ENCODE results near the gene MORN4. TPM values are rescaled to one million over a fixed set of nuclear protein-coding genes. Genes with fewer than 3 reads are reported as not detected.

MORN4 gene
- total and polyA plus RNA-seq, 11 donors = 7.2 to 31.7 (median 12.8) TPM

GRCh38 chr10:97573672-97574071, 59.6 kb downstream of the MORN4 start:
- intact Hi-C loops (cut with DNase I) = loop anchor here in 9 of 10 donors (1.0 to 5.0 kb wide), 6 partner anchors 23 to 159 kb away; no protein-coding TSS in a partner anchor
- Histone ChIP-seq H3K27me3 (no peaks in the 10 kb centered on the region), H3K27ac (peak overlapping the region; percentile 71 to 95 (median 88)), H3K4me3 (peak overlapping the region in 7 of 12 donors; percentile 13 to 43 (median 38)), H3K9me3 (no peaks in the 10 kb centered on the region), H3K36me3 (peaks cover 0 to 28% (median 23%) of the 10 kb centered on the region in 9 donors), H3K4me1 (peaks cover 0 to 50% (median 24%) of the 10 kb centered on the region in 12 donors)
- WGBS, 4 donors = 65 to 83% (median 77%) methylated on average over 2 of the region's 2 CpGs
- DNase-seq (no peak), ATAC-seq (no peak)
- TF ChIP-seq POLR2A (IDR thresholded peaks at IDR 0.05) (no peak), CTCF (IDR thresholded peaks at IDR 0.05) (no peak)

- H3K4me3 ChIP-seq = peak overlapping the region in 8 of 12 donors; percentile 20 to 43 (median 37)
- 71 to 91% (median 86%) methylated on average over 2 of the region's 2 CpGs for WGBS, 4 donors
- peak overlapping the region; percentile 64 to 95 (median 88) for H3K27ac ChIP-seq
- peaks cover 0 to 34% (median 30%) of the 10 kb centered on the region in 9 donors for H3K36me3 ChIP-seq
- H3K4me1 ChIP-seq = peaks cover 0 to 50% (median 24%) of the 10 kb centered on the region in 12 donors
- no peaks in the 10 kb centered on the region for H3K27me3 ChIP-seq
- H3K9me3 ChIP-seq = no peaks in the 10 kb centered on the region
- ATAC-seq (peak in 3 of 4 donors; percentile 2 to 29 (median 26)), DNase-seq (peak in 1 of 5 donors; percentile 58)
- intact Hi-C loops (cut with DNase I) = loop anchor here in 8 of 10 donors (2.0 to 5.0 kb wide), 4 partner anchors 38 to 159 kb away; no protein-coding TSS in a partner anchor
- TF ChIP-seq CTCF (IDR thresholded peaks at IDR 0.05) (no peak), POLR2A (IDR thresholded peaks at IDR 0.05) (no peak)
Observed at GRCh38 chr10:97573021-97573420, 60.3 kb downstream of the MORN4 start.

DNA sequence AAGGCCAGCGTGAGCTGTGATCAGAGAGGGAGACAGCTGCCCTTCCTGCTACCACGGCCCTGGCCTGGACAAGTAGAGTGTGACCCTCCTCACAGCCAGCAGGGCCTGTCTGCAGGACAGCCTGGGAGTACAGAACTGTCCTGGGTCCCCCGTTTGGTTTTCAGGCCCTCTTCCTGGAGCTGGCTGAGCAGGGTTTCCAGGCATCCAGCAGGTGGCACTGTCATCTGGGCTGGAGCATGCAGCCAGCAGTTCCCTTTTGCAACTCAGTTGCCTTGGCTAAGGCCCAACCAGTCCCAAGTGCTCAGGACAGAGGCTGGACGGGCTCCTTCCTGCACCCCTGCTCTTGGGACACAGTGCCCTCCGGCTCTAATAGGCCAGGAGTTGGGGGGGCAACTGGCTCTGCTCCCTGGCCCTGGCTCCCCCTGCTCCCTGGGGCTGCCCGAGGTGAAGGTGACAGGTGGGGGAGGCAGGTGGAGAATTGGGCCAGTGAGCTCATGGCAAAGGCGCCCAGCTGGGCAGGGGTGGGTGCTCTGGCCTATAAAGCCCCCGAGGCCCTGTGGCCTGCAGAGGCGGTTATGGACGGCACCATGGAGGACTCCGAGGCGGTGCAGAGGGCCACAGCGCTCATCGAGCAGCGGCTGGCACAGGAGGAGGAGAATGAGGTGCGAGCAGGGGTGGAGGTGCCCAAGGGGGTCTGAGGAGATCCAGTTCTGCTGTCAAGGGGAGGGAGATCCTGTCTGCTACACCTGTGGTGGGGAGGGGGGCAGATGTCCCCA, 60.9 kb downstream of the MORN4 start, which contains the start of gene ANKRD2:
Gene ANKRD2 (plus strand): TSS at position 566 of the 776 bp plus-strand sequence. CDS start 10 bp downstream, at position 576.
- no peaks in the 10 kb centered on the region for H3K27me3 ChIP-seq
- peak within 1 kb of the TSS in 9 of 12 donors; percentile 13 to 43 (median 36) for H3K4me3 ChIP-seq
- ATAC-seq (peak; percentile 64 to 76 (median 72)), DNase-seq (peak; percentile 82 to 92 (median 87))
- no peak for TF ChIP-seq POLR2A (IDR thresholded peaks at IDR 0.05)
- peak; percentile 69 to 85 (median 80) for TF ChIP-seq CTCF (IDR thresholded peaks at IDR 0.05)
- H3K27ac ChIP-seq = peak within 1 kb of the TSS; percentile 71 to 95 (median 88)
- peaks cover 0 to 50% (median 24%) of the 10 kb centered on the region in 12 donors for H3K4me1 ChIP-seq
- peaks cover 0 to 36% (median 32%) of the 10 kb centered on the region in 9 donors for H3K36me3 ChIP-seq
- intact Hi-C loops (cut with DNase I) = loop anchor here in 9 of 10 donors (1.0 to 5.0 kb wide), 5 partner anchors 38 to 160 kb away; no protein-coding TSS in a partner anchor
- 62 to 66% (median 65%) methylated on average over 13 to 16 of the region's 16 CpGs for WGBS, 4 donors
- H3K9me3 ChIP-seq = no peaks in the 10 kb centered on the region

DNA sequence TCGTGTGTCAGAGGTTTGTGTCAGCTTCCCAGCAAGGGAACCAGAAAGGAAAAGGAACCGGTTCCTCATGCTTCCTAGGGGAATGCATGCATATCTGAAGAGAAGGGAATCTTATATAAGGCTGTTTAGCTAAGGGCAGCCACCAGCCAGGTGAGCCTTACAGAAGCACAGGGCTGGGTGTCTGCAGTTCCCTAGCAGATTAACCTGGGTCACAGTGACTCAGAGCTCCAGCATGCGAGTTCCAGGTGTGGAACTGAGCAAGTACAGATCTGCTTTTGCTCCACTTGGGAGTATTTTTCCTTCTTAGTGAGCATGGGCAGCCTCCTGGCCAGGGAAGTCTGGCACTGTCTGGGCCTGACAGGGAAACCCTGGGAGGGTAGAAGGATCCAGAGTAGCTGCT, 61.7 kb downstream of the MORN4 start:
- H3K4me3 ChIP-seq = no peak overlapping the region
- H3K36me3 ChIP-seq = peaks cover 0 to 36% (median 32%) of the 10 kb centered on the region in 9 donors
- H3K4me1 ChIP-seq = peaks cover 0 to 50% (median 24%) of the 10 kb centered on the region in 12 donors
- ATAC-seq = no peak
- no peaks in the 10 kb centered on the region for H3K9me3 ChIP-seq
- no peaks in the 10 kb centered on the region for H3K27me3 ChIP-seq
- TF ChIP-seq POLR2A (IDR thresholded peaks at IDR 0.05) = no peak
- no peak for TF ChIP-seq CTCF (IDR thresholded peaks at IDR 0.05)
- WGBS, 4 donors = 75 to 84% (median 79%) methylated on average over 3 of the region's 3 CpGs
- H3K27ac ChIP-seq = peak overlapping the region; percentile 40 to 95 (median 88)
- peak in 1 of 5 donors; percentile 9 for DNase-seq
- intact Hi-C loops (cut with DNase I) = loop anchor here in 9 of 10 donors (1.0 to 5.0 kb wide), 5 partner anchors 39 to 161 kb away; no protein-coding TSS in a partner anchor

Measured in heart left ventricle (tissue), 16 donors.